IMR-90 (cell line): ENCODE measurements around the gene PAPPA. TPM values are rescaled to one million over a fixed set of nuclear protein-coding genes. Genes with fewer than 3 reads are reported as not detected.

Source experiments
- ATAC-seq: fragments of 200-7000 bp; cut with Tn5 transposase; 2 replicates; pipeline ENCODE4 v1.9.1; 2020; ENCODE audit warnings: low read depth, mild to moderate bottlenecking, moderate library complexity
- BruUV-seq: library from RNA; stranded (reverse); fragments of 400-500 nt; replicated peaks from 2 replicates; lab custom pipeline; 2021; lab: Mats Ljungman, UMichigan
- CTCF ChIA-PET: fragments of 300-600 bp; formaldehyde crosslinking; extraction: SDS; loops from one replicate; lab custom pipeline; 2021; ENCODE audit warnings: antibody characterized with exemption; lab: Yijun Ruan, JAX
- POLR2A ChIA-PET: fragments of 300-600 bp; sonication (Branson Sonifier 250); formaldehyde crosslinking; loops from one replicate; lab custom pipeline; 2022; ENCODE audit warnings: antibody characterized with exemption; ENCODE audit not compliant: unreplicated experiment; lab: Charles Lee
- DNase-seq: peaks from one replicate; pipeline ENCODE4 v3.0.0; 2013
- H2AFZ ChIP-seq: replicated peaks from 2 replicates; pipeline ENCODE3; 2013; ENCODE audit warnings: low read length, mild to moderate bottlenecking; ENCODE audit not compliant: poor library complexity
- H2AK5ac ChIP-seq: 2 replicates; pipeline ENCODE4 v1.6.1; 2013; ENCODE audit warnings: low read depth, low read length, inconsistent platforms
- H2AK9ac ChIP-seq: replicated peaks from 2 replicates; pipeline ENCODE3; 2013; ENCODE audit warnings: mild to moderate bottlenecking, low read depth, low read length, moderate library complexity; ENCODE audit not compliant: poor library complexity
- H2BK120ac ChIP-seq: 2 replicates; pipeline ENCODE4 v1.6.1; 2013; ENCODE audit warnings: low read depth, low read length, inconsistent platforms
- H2BK15ac ChIP-seq: 3 replicates; pipeline ENCODE4 v1.6.1; 2013; ENCODE audit warnings: low read depth, low read length, inconsistent platforms
- H2BK20ac ChIP-seq: 2 replicates; pipeline ENCODE4 v1.6.1; 2013; ENCODE audit warnings: low read depth, mild to moderate bottlenecking, inconsistent platforms, low read length, moderate library complexity
- H2BK5ac ChIP-seq: 2 replicates; pipeline ENCODE4 v1.6.1; 2013; ENCODE audit warnings: mild to moderate bottlenecking, low read depth, low read length, inconsistent platforms; ENCODE audit not compliant: poor library complexity, severe bottlenecking
- H3K14ac ChIP-seq: replicated peaks from 2 replicates; pipeline ENCODE4 v1.6.1; 2013; ENCODE audit warnings: low read depth, low read length, inconsistent platforms
- H3K18ac ChIP-seq: 2 replicates; pipeline ENCODE4 v1.6.1; 2013; ENCODE audit warnings: low read depth, low read length, control low read depth
- H3K23ac ChIP-seq: 2 replicates; pipeline ENCODE4 v1.6.1; 2013; ENCODE audit warnings: low read depth, low read length, inconsistent platforms
- H3K27ac ChIP-seq: 2 replicates; pipeline ENCODE4 v1.5.1; 2013; ENCODE audit warnings: mild to moderate bottlenecking, control low read depth, low read length; ENCODE audit not compliant: insufficient read depth
- H3K27me3 ChIP-seq: 2 replicates; pipeline ENCODE4 v1.6.1; 2013; ENCODE audit warnings: low read length; ENCODE audit not compliant: control insufficient read depth, insufficient read depth
- H3K36me3 ChIP-seq: 2 replicates; pipeline ENCODE4 v1.6.1; 2013; ENCODE audit warnings: low read length, mixed read lengths; ENCODE audit not compliant: control insufficient read depth, insufficient read depth
- H3K4ac ChIP-seq: 2 replicates; pipeline ENCODE4 v1.6.1; 2013; ENCODE audit warnings: low read depth, low read length, inconsistent platforms
- H3K4me1 ChIP-seq: 2 replicates; pipeline ENCODE4 v1.6.1; 2013; ENCODE audit warnings: low read length, mixed read lengths; ENCODE audit not compliant: control insufficient read depth, insufficient read depth
- H3K4me2 ChIP-seq: 2 replicates; pipeline ENCODE4 v1.6.1; 2013; ENCODE audit warnings: low read depth, mild to moderate bottlenecking, control low read depth, low read length, moderate library complexity
- H3K4me3 ChIP-seq: 2 replicates; pipeline ENCODE4 v1.5.1; 2013; ENCODE audit warnings: low read depth, mild to moderate bottlenecking, control low read depth, low read length, moderate library complexity; ENCODE audit not compliant: insufficient read depth
- H3K56ac ChIP-seq: 2 replicates; pipeline ENCODE4 v1.6.1; 2013; ENCODE audit warnings: low read length, inconsistent platforms; ENCODE audit not compliant: insufficient read depth; ENCODE audit errors: extremely low read depth
- H3K79me1 ChIP-seq, 2 experiments: 2 replicates each; pipeline ENCODE4 v1.6.1; 2013; ENCODE audit warnings: low read length in 2 of 2, inconsistent platforms in 1 of 2, low read depth in 1 of 2
- H3K9ac ChIP-seq: 2 replicates; pipeline ENCODE4 v1.6.1; 2013; ENCODE audit warnings: low read depth, low read length, control low read depth
- H3K9me1 ChIP-seq: 2 replicates; pipeline ENCODE4 v1.6.1; 2013; ENCODE audit warnings: low read length, inconsistent platforms; ENCODE audit not compliant: insufficient read depth
- H3K9me3 ChIP-seq: 2 replicates; pipeline ENCODE4 v1.6.1; 2013; ENCODE audit warnings: low read length; ENCODE audit not compliant: control insufficient read depth, insufficient read depth
- H4K20me1 ChIP-seq: 2 replicates; pipeline ENCODE4 v1.6.1; 2013; ENCODE audit warnings: low read length, inconsistent platforms; ENCODE audit not compliant: insufficient read depth
- H4K5ac ChIP-seq: 2 replicates; pipeline ENCODE4 v1.6.1; 2013; ENCODE audit warnings: mild to moderate bottlenecking, low read depth, low read length, control low read depth
- H4K8ac ChIP-seq, 2 experiments: 2 replicates each; pipeline ENCODE4 v1.6.1; 2013; ENCODE audit warnings: low read depth in 2 of 2, low read length in 2 of 2, control low read depth in 1 of 2, inconsistent platforms in 1 of 2
- H4K91ac ChIP-seq: 2 replicates; pipeline ENCODE4 v1.6.1; 2013; ENCODE audit warnings: low read depth, low read length, inconsistent platforms; ENCODE audit not compliant: insufficient read depth
- BHLHE40 ChIP-seq: fragments of 150-350 bp; IDR thresholded peaks from 2 replicates; pipeline ENCODE4 v1.6.1; 2016; ENCODE audit warnings: mild to moderate bottlenecking, low read depth, low read length
- FOS ChIP-seq: fragments of 150-350 bp; IDR thresholded peaks from 2 replicates; pipeline ENCODE4 v1.6.1; 2016; ENCODE audit warnings: low read depth, low read length
- MXI1 ChIP-seq: IDR thresholded peaks from 2 replicates; pipeline ENCODE4 v1.6.1; 2012; ENCODE audit warnings: low read depth, mild to moderate bottlenecking, low read length, moderate library complexity, borderline replicate concordance
- WGBS, 2 experiments: methylation state at CpG; one replicate each; pipeline versions ENCODE4 v1.1.5 to v1.1.7; 2013; ENCODE audit warnings: missing lambda C conversion rate in 2 of 2; ENCODE audit not compliant: insufficient read length in 1 of 2; ENCODE audit errors: extremely low coverage in 2 of 2; 5-methylcytosine and 5-hydroxymethylcytosine counted together
- dilution Hi-C: fragments of 300-500 bp; cut with HindIII; formaldehyde crosslinking; loops from one replicate; pipeline ENCODE4 v1.14.3; 2018; ENCODE audit warnings: low sequenced_read_pairs; ENCODE audit not compliant: unreplicated experiment
- in situ Hi-C: fragments of 300-500 bp; cut with MboI; formaldehyde crosslinking; loops from 3 replicates; pipeline ENCODE4 v1.14.3; 2019; ENCODE audit warnings: low sequenced_read_pairs, inconsistent platforms, mixed read lengths
- intact Hi-C: fragments of 100-400 bp; cut with micrococcal nuclease; formaldehyde crosslinking; loops from 2 replicates; pipeline ENCODE4 v1.10.0; 2022
- polyA plus RNA-seq, 3 experiments: library from polyadenylated mRNA; depleted of rRNA; stranded (reverse); fragments of >200 nt; gene quantifications; 2 replicates each; pipeline ENCODE4 v1.2.3, GENCODE V29; 2012; ENCODE audit warnings: low replicate concordance in 1 of 3
- total RNA-seq: library from RNA; depleted of rRNA; stranded (reverse); fragments of >200 nt; gene quantifications from 2 replicates; pipeline ENCODE4 v1.2.3, GENCODE V29; 2012
- TF ChIP-seq, protein P1 (sequence below): conservative IDR thresholded peaks from 2 replicates; pipeline ENCODE4 v1.5.1; 2012; ENCODE audit warnings: mild to moderate bottlenecking, low read depth, low read length, improper control_type of control experiment

The PAPPA gene
- total and polyA plus RNA-seq, 2 of the 4 experiments (the other 2 are of a cell fraction): 8.3 to 12.4 TPM

DNA sequence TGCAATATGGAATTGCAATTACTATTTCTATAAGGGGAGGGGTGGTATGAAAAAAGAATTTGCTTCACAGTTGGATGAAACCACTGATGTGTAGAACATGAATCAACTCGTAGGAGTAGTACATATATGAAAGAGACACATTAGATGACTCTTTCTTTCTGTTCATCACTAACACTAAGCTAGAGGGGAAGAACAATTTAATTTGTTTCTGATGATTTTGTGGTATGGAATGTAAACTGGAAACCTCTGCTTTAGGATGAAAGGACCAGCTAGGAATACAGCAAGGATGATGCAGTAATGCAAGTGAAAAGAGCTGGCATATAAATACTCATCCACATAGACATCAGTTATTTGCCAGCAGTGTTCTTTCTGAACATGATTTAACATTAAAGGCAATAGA is 113.4 kb downstream of the PAPPA start:
- H3K27ac ChIP-seq: no peak overlapping the region
- H3K14ac ChIP-seq: no peak overlapping the region
- TF ChIP-seq, protein P1, sequence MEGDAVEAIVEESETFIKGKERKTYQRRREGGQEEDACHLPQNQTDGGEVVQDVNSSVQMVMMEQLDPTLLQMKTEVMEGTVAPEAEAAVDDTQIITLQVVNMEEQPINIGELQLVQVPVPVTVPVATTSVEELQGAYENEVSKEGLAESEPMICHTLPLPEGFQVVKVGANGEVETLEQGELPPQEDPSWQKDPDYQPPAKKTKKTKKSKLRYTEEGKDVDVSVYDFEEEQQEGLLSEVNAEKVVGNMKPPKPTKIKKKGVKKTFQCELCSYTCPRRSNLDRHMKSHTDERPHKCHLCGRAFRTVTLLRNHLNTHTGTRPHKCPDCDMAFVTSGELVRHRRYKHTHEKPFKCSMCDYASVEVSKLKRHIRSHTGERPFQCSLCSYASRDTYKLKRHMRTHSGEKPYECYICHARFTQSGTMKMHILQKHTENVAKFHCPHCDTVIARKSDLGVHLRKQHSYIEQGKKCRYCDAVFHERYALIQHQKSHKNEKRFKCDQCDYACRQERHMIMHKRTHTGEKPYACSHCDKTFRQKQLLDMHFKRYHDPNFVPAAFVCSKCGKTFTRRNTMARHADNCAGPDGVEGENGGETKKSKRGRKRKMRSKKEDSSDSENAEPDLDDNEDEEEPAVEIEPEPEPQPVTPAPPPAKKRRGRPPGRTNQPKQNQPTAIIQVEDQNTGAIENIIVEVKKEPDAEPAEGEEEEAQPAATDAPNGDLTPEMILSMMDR: no peak
- TF ChIP-seq BHLHE40 (no peak), FOS (0 out of 2 replicates have a peak, but pooled peaks have one; percentile 21), MXI1 (no peak)
- H3K4me3 ChIP-seq: no peak overlapping the region
- H2AK9ac ChIP-seq: no peak overlapping the region
- no peak overlapping the region for H4K8ac ChIP-seq
- H3K4me1 ChIP-seq: no peaks in the 10 kb centered on the region; the same call in 1 of the 2 replicates
- ATAC-seq (peak; percentile 89), DNase-seq (peak; percentile 83)
- dilution Hi-C loops (no loop called here), intact Hi-C loops (no loop called here), in situ Hi-C loops (no loop called here)
- no peak overlapping the region; the same call in 1 of the 2 replicates for H3K4me2 ChIP-seq
- H2BK120ac ChIP-seq: no peak overlapping the region
- no peak overlapping the region for H3K18ac ChIP-seq
- H4K5ac ChIP-seq: no peak overlapping the region
- no peaks in the 10 kb centered on the region for H3K9me3 ChIP-seq
- H4K20me1 ChIP-seq: peaks cover 7% of the 10 kb centered on the region; the same call in 1 of the 2 replicates
- no peak overlapping the region for H2AFZ ChIP-seq
- H3K27me3 ChIP-seq: no peaks in the 10 kb centered on the region
- H2AK5ac ChIP-seq: no peak overlapping the region
- H3K9me1 ChIP-seq: peaks cover 6% of the 10 kb centered on the region
- H2BK5ac ChIP-seq: peak overlapping the region; percentile 36
- H4K91ac ChIP-seq: no peak overlapping the region
- no peaks in the 10 kb centered on the region for H3K79me1 ChIP-seq
- no peak overlapping the region for H2BK20ac ChIP-seq
- WGBS, 2 experiments: no CpG with 5 or more reads among the region's 1 CpG
- peaks cover 38% of the 10 kb centered on the region for H3K36me3 ChIP-seq
- H3K9ac ChIP-seq: no peak overlapping the region
- H3K23ac ChIP-seq: no peak overlapping the region
- no peak overlapping the region for H3K4ac ChIP-seq
- BruUV-seq: no TSS peak
- CTCF ChIA-PET: no interaction called here
- H3K56ac ChIP-seq: no peak overlapping the region
- H2BK15ac ChIP-seq: no peak overlapping the region
- POLR2A ChIA-PET: no interaction called here
